Stimulated activated memory B cell treated with anti-CD40 and anti-IgM and Interleukin-4, amounts not matched to agents 10 μg/mL and 1 μg/mL and 100 μg/mL, for 72 hours (primary cell): ENCODE results near the gene MAD1L1.

Source experiments
- ATAC-seq: fragments of 150-1000 bp; cut with Tn5 transposase; 2 replicates; pipeline ENCODE4 v1.10.0; 2021
- H3K27ac Mint-ChIP-seq: one replicate; pipeline ENCODE4 v1.8.0; 2022; ENCODE audit warnings: mild to moderate bottlenecking, mixed read lengths
- H3K27me3 Mint-ChIP-seq: one replicate; pipeline ENCODE4 v1.8.0; 2022; ENCODE audit warnings: mixed read lengths
- H3K36me3 Mint-ChIP-seq: one replicate; pipeline ENCODE4 v1.8.0; 2022; ENCODE audit warnings: mixed read lengths
- H3K4me1 Mint-ChIP-seq: one replicate; pipeline ENCODE4 v1.8.0; 2022; ENCODE audit warnings: mixed read lengths
- H3K4me3 Mint-ChIP-seq: one replicate; pipeline ENCODE4 v1.8.0; 2022; ENCODE audit warnings: mild to moderate bottlenecking, moderate library complexity, mixed read lengths
- H3K9me3 Mint-ChIP-seq: one replicate; pipeline ENCODE4 v1.8.0; 2022; ENCODE audit warnings: mixed read lengths

Gene MAD1L1

DNA sequence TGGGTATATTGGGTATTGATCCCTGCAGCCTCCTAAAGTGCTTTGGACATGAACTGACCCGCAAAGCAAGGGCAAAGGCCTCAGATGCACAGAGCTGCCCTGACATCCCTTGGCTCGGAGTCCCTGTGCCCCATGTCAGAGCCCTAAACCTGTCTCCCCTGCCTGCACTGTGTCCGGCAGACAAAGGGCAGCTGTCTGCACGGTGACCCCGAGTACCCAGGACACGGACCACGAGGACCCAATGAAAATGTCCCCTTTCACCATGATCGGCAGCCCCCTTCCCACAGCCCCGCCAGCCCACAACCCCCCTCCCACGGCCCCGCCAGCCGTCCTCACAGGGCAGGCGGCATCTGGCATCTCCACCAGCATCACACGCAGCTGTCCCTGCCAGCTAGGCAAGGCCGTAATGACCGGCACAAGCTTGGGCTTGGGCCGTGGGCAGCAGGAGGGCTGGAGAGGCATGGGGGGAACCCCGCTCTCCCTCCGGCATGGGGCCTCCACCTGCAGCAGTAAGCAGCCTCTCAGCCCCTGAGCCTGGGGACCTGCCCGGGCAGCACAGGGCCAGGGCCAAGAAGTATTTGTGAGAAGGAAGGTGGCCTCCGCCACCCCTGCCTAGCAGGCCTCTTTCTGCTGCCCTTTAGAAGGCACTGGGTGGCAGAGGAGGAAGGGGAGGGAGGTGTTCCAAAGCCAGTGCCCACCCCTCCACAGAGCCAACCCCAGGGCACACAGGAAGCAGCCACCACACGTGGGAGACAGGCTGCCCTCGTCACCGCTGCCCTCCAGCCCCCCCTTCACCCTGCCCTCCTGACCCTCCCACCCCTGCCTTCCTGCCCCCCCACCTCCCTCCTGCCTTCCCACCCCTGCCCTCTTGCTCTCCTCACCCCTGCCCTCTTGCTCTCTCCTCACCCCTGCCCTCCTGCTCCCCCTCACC is 19.4 kb upstream of the MAD1L1 start:
- H3K4me1 Mint-ChIP-seq, result peaks cover 68% of the 10 kb centered on the region
- peak overlapping the region; percentile 80 for H3K27ac Mint-ChIP-seq

DNA sequence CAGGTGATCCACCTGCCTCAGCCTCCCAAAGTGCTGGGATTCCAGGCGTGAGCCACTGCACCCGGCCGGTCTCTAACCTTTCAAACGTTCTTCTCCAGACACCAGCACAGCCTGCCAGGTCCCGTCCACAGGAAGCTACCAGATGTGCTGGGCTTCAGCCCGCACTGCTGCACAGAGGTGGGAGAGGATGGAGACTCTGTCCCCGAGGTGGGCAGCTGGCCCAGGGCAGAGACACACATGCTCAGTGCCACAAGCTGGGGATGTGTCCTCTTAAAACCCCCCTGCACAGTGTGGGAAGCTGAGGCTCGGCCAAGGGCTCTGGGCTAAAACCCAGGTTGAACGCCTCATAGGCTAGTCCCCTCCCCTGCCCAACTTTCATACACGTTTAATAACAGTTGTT is 18.6 kb upstream of the MAD1L1 start:
- H3K4me1 Mint-ChIP-seq, result peaks cover 69% of the 10 kb centered on the region
- no peak overlapping the region for H3K4me3 Mint-ChIP-seq
- ATAC-seq, result no peak
- H3K27ac Mint-ChIP-seq, result no peak overlapping the region
- no peaks in the 10 kb centered on the region for H3K9me3 Mint-ChIP-seq
- H3K27me3 Mint-ChIP-seq, result no peaks in the 10 kb centered on the region
- H3K36me3 Mint-ChIP-seq, result peaks cover 61% of the 10 kb centered on the region

More for the DNA sequence above, 19.4 kb upstream of the MAD1L1 start:
- H3K27me3 Mint-ChIP-seq, result no peaks in the 10 kb centered on the region
- no peaks in the 10 kb centered on the region for H3K9me3 Mint-ChIP-seq
- ATAC-seq, result peak; percentile 32
- peaks cover 65% of the 10 kb centered on the region for H3K36me3 Mint-ChIP-seq
- H3K4me3 Mint-ChIP-seq, result no peak overlapping the region

DNA sequence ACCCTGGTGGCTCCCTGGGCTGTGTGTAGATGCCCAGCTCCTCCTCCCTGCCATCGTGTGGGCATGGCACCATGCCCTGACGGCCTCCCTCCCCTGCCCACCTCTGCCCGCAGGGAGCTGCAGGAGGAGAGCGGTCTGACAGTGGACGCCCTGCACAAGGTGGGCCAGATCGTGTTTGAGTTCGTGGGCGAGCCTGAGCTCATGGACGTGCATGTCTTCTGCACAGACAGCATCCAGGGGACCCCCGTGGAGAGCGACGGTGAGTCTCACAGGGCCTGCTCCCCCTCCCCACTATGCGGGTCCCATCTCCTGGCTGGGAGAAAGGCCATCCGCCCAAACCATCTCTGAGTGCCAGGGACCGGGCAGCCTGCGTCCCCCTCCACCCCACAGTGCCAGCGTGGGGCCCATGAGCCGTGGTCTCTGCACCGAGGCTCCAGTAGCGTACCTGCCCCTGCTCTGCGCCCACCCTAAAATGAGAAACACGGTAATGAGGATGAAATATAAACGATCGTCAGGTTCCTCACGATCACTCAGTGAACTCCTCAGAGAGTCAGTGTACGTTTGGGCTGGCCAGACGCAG is 17.1 kb upstream of the MAD1L1 start:
- no peak for ATAC-seq
- Mint-ChIP-seq H3K36me3 (peaks cover 57% of the 10 kb centered on the region), H3K27ac (peak overlapping the region; percentile 83), H3K9me3 (no peaks in the 10 kb centered on the region), H3K27me3 (no peaks in the 10 kb centered on the region), H3K4me1 (peaks cover 63% of the 10 kb centered on the region), H3K4me3 (peak overlapping the region; percentile 17)

DNA sequence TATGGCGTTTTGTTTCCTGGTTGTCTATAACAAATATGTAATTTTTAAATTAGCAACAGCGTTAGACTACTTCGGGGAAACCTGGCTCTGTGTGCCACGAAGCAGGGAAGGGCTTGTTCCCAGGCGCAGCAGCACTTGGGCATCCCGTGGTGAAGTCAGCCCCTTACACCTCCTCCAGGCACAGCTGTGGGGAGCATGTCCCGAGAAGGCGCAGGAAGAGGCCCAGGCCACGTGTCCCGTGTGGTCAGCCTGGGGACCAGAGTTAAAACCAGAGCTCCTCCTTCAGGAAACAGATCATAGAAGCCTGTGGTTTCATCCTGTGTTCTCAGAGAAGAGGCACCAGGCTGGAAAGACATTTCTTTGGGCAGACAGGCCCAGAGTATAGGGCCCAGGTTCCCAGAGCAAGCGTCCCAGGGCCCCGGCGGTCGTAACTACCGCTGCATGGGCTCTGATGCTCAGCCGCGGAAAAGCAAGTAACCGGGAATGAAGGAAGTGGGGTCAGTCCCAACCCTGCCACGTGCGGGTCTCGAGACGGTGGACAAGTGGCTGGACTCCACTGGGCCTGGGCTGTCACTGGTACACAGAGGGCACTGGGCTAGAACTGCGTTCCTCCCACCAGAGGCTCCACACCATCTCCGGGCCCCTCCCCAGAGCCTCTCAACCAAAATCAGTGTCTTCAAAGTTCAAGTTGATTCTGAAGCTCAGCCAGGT is 16.4 kb upstream of the MAD1L1 start:
- Mint-ChIP-seq H3K9me3 (no peaks in the 10 kb centered on the region), H3K4me3 (peak overlapping the region; percentile 55), H3K36me3 (peaks cover 50% of the 10 kb centered on the region), H3K27ac (peak overlapping the region; percentile 83), H3K27me3 (no peaks in the 10 kb centered on the region), H3K4me1 (peaks cover 62% of the 10 kb centered on the region)
- peak; percentile 58 for ATAC-seq

DNA sequence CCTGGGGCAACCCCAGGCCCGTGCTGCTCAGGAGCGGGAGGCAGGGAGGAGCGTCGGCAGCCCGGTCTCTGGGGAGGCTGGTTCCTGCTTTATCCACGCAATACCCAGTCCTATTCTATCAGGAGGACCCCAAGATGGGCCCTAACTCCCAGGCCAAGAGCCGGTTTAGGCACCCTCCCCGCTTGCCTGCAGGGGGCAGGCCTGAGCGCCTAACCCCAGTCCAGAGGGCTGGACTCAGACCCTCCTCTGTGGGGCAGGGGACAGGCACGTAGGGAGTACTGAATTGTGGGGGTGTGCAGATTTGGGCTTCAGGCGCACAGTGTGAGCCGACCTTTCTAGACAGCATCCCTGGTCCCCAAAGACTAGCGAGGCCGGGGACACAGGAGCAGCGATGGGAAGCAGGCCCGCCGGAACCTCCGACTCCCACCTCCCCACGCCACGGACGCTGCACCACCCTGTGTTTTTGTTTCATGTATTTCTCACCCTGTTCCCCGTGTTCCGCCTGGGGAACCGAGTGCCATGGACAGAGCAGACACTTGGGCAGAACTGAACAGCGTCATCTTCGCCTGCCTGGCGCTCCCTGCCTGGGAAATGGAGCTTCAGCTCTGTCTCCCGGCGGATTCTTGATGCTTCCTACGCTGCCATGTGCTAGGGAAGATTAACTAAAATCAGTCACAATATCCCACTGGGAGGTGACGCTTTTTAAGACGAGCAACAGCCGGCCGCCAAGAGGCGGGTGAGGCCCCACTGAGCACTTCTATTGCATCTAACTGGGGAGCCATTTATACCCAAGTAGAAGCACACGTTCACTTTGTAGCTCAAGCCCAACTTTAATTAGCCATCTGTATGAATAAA is 14.6 kb upstream of the MAD1L1 start:
- Mint-ChIP-seq H3K27me3 (no peaks in the 10 kb centered on the region), H3K27ac (peak overlapping the region; percentile 83), H3K36me3 (peaks cover 35% of the 10 kb centered on the region), H3K9me3 (no peaks in the 10 kb centered on the region), H3K4me3 (no peak overlapping the region), H3K4me1 (peaks cover 61% of the 10 kb centered on the region)
- ATAC-seq, result peak; percentile 47

DNA sequence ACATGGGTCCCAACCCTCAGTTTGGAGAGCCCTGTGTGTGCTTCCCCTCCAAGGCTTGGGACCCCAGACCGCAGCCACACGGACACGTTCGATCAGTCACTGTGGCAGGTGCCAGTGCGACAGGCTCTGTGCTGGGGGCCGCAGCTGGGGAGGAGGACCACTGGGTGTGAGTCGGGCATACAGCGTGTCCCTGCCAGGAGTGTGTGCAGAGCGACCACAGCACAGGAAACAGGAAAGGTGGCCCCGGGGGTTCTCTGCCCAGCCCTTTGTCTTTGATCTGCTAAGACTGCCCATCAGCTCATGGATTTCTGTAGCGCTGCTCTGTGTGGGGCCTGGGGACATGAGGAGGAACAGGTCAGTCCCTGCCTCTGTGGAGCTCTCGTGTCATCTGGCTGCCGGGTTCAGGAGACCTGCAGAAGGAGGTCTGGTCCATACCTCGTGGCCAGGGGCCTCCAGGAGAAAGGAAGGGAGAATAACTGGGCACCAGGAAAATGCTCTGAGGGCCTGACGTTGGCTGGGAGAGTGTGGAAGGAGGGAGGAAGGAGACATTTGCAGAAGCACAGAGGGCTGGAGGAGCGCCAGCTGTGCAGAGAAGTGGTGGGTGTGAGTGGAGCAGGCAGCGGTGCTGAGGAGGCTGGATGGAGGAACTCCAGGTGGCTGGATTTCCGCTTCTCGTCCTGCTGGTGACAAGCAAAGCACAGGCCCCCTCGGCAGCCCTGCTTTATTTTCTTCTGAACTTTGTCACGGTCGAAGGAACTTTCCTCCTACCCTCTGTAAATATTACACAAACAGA is 13.3 kb upstream of the MAD1L1 start:
- peaks cover 26% of the 10 kb centered on the region for H3K36me3 Mint-ChIP-seq
- no peak for ATAC-seq
- no peaks in the 10 kb centered on the region for H3K27me3 Mint-ChIP-seq
- peaks cover 60% of the 10 kb centered on the region for H3K4me1 Mint-ChIP-seq
- no peaks in the 10 kb centered on the region for H3K9me3 Mint-ChIP-seq
- H3K27ac Mint-ChIP-seq, result peak overlapping the region; percentile 35
- H3K4me3 Mint-ChIP-seq, result peak overlapping the region; percentile 9

DNA sequence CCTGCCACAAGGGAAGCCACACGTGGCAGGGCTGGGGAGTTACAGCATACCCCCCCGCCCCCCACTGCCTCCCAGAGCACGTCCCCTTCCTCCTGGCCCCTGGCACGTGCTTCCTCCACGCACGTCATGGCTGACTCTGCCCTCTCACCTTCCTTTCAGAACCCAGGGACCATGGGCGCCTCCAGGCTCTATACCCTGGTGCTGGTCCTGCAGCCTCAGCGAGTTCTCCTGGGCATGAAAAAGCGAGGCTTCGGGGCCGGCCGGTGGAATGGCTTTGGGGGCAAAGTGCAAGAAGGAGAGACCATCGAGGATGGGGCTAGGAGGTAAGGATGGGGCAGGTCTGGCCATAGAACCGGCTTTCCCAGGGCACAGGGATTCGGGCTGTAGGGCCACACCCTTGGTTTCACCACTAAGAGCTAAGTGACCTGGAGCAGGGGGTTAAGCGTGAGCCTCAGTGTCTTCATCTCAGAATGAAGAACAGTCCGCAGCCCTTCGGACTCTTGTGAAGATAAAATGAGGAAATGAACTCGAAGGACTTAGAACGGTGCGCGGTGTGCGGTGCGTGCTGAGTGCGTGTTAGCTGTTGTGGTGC is 11.8 kb upstream of the MAD1L1 start:
- H3K9me3 Mint-ChIP-seq, result no peaks in the 10 kb centered on the region
- H3K4me3 Mint-ChIP-seq, result no peak overlapping the region
- ATAC-seq, result no peak
- no peak overlapping the region for H3K27ac Mint-ChIP-seq
- H3K36me3 Mint-ChIP-seq, result peaks cover 16% of the 10 kb centered on the region
- peaks cover 55% of the 10 kb centered on the region for H3K4me1 Mint-ChIP-seq
- H3K27me3 Mint-ChIP-seq, result no peaks in the 10 kb centered on the region

DNA sequence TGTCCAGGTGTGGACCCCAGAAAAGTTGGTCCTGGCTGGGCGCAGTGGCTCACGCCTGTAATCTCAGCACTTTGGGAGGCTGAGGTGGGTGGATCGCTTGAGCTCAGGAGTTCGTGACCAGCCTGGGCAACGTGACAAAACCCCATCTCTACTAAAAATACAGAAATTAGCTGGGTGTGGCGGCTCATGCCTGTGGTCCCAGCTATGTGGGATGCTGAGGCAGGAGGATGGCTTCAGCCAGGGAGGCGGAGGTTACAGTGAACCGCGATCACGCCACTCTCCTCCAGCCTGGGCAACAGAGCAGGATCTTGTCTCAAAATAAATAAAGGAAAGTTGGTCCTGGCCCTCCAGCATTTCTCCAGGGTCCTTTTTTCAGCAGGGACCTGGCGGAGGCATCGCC is 10.7 kb upstream of the MAD1L1 start:
- Mint-ChIP-seq H3K9me3 (no peaks in the 10 kb centered on the region), H3K27ac (no peak overlapping the region), H3K27me3 (no peaks in the 10 kb centered on the region), H3K36me3 (peaks cover 21% of the 10 kb centered on the region), H3K4me3 (no peak overlapping the region), H3K4me1 (peaks cover 47% of the 10 kb centered on the region)
- no peak for ATAC-seq

DNA sequence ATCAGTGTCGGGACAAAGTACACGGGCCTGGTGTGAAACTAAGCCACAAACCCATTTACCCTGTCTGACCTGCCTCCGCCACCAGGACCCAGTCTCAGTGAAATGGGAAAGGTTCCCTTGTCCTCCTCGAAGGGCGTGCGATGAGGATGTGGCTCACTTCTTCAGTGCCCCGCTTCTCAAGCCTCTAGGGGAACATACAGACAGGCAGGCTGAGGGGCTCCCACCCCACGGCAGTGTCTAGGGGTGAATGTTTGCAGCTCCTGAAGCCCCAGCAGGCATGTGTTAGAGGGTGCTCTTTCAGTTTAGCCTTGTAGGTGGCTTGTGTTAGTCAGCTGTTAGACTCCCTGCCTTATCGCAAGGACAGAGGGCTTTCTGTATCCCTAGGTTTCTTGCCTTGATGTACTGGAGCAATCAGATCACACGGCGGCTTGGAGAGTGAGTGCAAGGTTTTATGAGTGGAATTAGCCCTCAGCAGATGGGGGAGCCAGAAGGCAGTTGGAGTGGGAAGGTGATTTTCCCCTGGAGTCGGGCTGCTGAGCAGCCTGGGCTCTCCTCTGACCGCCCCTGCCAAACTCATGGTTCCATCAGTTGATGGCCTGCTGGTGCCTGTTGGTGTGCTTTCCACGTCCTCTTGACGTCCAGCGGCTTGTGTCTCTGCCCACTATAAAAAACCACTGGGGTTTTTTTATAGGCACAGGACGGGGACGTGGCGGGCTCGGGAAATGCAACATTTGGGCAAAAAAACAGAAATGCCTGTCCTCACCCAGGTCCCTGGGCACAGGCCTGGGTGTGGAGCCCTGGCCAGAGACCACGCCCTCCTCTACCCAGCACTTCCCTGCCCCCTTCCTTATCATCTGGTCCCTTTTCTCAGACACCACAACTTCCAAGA is 10.0 kb upstream of the MAD1L1 start:
- Mint-ChIP-seq H3K27ac (peak overlapping the region; percentile 92), H3K9me3 (no peaks in the 10 kb centered on the region), H3K4me3 (peak overlapping the region; percentile 93), H3K4me1 (peaks cover 53% of the 10 kb centered on the region), H3K36me3 (peaks cover 26% of the 10 kb centered on the region), H3K27me3 (no peaks in the 10 kb centered on the region)
- peak; percentile 51 for ATAC-seq

DNA sequence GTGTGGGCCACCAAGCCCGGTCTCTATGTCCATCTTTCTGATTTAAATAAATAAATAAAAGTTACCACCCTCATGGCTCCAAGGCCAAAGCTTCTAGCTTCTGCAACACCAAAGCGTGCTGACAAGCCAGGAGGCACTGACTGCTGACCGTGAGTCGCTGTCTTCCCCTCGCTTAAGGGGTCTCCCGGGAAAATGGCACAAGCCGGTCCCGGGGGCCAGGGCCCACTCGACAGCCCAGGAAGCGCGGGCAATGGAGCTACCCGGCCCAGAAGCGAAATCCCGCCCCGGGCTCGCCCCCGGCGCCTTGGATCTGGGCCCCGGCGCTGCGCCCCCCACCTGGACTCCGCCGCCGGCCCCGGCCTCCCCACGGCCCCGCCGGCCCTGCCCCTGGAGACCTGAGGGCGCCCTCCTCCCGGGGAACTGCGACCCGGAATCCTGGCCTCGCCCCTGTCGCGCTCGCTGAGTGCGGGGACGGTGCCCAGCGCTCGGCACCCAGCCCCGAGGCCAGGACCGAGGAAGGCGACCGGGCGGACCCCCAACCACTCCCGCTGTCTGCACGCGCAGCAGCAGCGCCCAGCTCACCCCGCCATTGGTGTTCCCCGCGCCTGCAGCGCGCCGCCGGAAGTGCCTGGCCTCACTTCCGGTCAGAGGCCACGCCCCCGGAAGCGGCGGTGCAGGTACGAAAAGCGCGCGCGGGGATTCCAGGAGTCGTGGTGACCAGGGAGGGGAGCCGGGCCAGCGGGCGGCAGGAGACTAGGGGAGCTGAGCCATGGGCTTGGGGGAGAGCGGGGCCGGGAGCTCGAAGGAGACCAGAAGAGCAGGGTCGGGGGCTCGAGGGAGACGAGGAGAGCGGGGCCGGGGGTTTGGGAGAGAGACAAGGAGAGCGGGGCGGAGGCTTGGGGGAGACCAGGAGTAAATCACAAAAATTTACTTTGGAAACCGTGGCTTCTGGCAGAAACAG is 9.1 kb upstream of the MAD1L1 start, which contains the start of the genes MRM2 and NUDT1:
TSS of gene MRM2 (minus strand) at position 626 of the 961 bp plus-strand sequence. CDS start at position 590, 36 bp downstream.
TSS of gene NUDT1 (plus strand) at position 647 of the 961 bp plus-strand sequence. CDS start 2,349 bp downstream, outside the sequence.
- Mint-ChIP-seq H3K4me1 (peaks cover 61% of the 10 kb centered on the region), H3K9me3 (peaks cover 2% of the 10 kb centered on the region), H3K4me3 (peak within 1 kb of the TSS; percentile 93), H3K36me3 (peaks cover 35% of the 10 kb centered on the region), H3K27me3 (no peaks in the 10 kb centered on the region), H3K27ac (peak within 1 kb of the TSS; percentile 92)
- ATAC-seq, result peak; percentile 76

DNA sequence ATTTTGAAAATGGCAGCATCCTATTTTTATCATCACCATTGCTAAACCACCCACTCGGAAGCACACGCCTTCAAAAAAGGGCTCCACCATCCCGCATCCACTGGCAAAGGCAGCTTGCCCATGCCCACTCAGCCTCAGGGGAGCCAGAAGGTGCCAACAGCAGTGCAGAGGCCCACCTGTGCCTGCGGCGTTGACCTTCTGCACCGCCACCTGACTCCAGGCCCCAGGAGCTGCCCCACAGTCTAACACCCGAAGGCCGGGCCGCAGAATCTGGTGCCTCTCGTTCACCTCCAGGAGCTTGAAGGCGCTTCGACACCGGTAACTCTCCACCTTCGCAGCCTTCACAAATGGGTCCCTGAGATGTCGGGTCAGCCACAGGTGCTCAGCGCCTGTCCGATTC is 6.5 kb upstream of the MAD1L1 start:
- H3K27ac Mint-ChIP-seq, result peak overlapping the region; percentile 46
- no peak overlapping the region for H3K4me3 Mint-ChIP-seq
- H3K27me3 Mint-ChIP-seq, result no peaks in the 10 kb centered on the region
- no peak for ATAC-seq
- peaks cover 41% of the 10 kb centered on the region for H3K36me3 Mint-ChIP-seq
- H3K9me3 Mint-ChIP-seq, result peaks cover 2% of the 10 kb centered on the region
- peaks cover 59% of the 10 kb centered on the region for H3K4me1 Mint-ChIP-seq

DNA sequence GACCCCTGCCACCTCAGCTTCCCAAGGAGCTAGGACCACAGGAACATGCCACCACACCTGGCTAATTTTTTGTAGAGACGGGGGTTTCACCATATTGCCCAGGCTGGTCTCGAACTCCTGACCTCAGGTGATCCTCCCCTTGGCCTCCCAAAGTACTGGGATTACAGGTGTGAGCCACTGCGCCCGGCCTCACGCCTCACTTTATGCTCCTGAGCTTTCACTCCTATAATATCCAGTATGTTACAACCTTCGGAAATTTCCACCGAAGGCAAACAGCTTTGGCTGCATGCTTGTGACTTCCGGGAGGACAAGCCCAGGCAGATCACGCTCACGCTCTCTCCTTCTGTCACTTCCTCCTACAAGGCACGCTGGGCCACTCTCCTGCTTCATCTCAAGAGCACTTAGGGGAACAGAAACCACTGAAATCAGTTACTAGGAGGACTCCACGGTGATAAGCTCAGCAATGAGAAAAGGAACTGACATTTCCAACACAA is 4.4 kb upstream of the MAD1L1 start:
- Mint-ChIP-seq H3K27ac (peak overlapping the region; percentile 97), H3K4me3 (peak overlapping the region; percentile 72), H3K4me1 (peaks cover 55% of the 10 kb centered on the region), H3K36me3 (peaks cover 41% of the 10 kb centered on the region), H3K27me3 (no peaks in the 10 kb centered on the region), H3K9me3 (peaks cover 2% of the 10 kb centered on the region)
- ATAC-seq, result peak; percentile 95
